Endothelial cell of umbilical vein (primary cell): ENCODE measurements around the gene FOXF1. TPM values are rescaled to one million over a fixed set of nuclear protein-coding genes. Genes with fewer than 3 reads are reported as not detected.

Source experiments
- BruUV-seq: library from RNA; stranded (reverse); fragments of 400-500 nt; replicated peaks from 2 replicates; lab custom pipeline; 2021; lab: Mats Ljungman, UMichigan
- CTCF ChIA-PET: fragments of 300-600, 350-600 bp; sonication (Branson Sonifier 250); formaldehyde crosslinking; loops from one replicate; lab custom pipeline; 2021; ENCODE audit warnings: antibody characterized with exemption, inconsistent platforms; lab: Charles Lee
- POLR2A ChIA-PET: fragments of 300-600, 350-600 bp; sonication (Branson Sonifier 250); formaldehyde crosslinking; loops from one replicate; lab custom pipeline; 2021; ENCODE audit warnings: antibody characterized with exemption, inconsistent platforms; lab: Charles Lee
- DNase-seq: peaks from one replicate; pipeline ENCODE4 v3.0.0-alpha.2; 2011; ENCODE audit warnings: low read depth, low spot score
- FAIRE-seq: peaks from 2 replicates; lab custom pipeline; 2011; peaks lifted over from hg19 to GRCh38; lab: Jason Lieb, UNC
- H2AFZ ChIP-seq: 2 replicates; pipeline ENCODE4 v1.6.0; 2012; ENCODE audit warnings: low read depth, low read length, control low read depth, inconsistent platforms
- H3K27ac ChIP-seq: 2 replicates; pipeline ENCODE4 v1.5.1; 2011; ENCODE audit warnings: low read depth, mild to moderate bottlenecking, control low read depth, low read length, moderate library complexity; ENCODE audit not compliant: insufficient read depth
- H3K27me3 ChIP-seq, 2 experiments: 2 replicates each; pipeline versions ENCODE4 v1.6.0 to v1.6.1; 2011; ENCODE audit warnings: low read length in 2 of 2, mixed read lengths in 1 of 2; ENCODE audit not compliant: control insufficient read depth in 2 of 2, insufficient read depth in 2 of 2
- H3K36me3 ChIP-seq, 2 experiments: 2 replicates in 1 of 2; 3 replicates in 1 of 2; pipeline ENCODE4 v1.5.1; 2011; ENCODE audit warnings: low read length in 2 of 2, mild to moderate bottlenecking in 1 of 2, moderate library complexity in 1 of 2; ENCODE audit not compliant: control insufficient read depth in 2 of 2, insufficient read depth in 2 of 2; ENCODE audit errors: extremely low read depth in 1 of 2
- H3K4me1 ChIP-seq: 3 replicates; pipeline ENCODE4 v1.5.1; 2011; ENCODE audit warnings: mild to moderate bottlenecking, low read length; ENCODE audit not compliant: control insufficient read depth, insufficient read depth; ENCODE audit errors: extremely low read depth
- H3K4me2 ChIP-seq: 2 replicates; pipeline ENCODE4 v1.6.1; 2011; ENCODE audit warnings: low read length, control low read depth, mixed read lengths; ENCODE audit not compliant: insufficient read depth
- H3K4me3 ChIP-seq, 3 experiments: fragments of 200-600 bp in 1 of 3; sonication (generic), shearing (Covaris generic) in 1 of 3; replicated peaks in 1 of 3; 2 replicates each; pipeline ENCODE4 v1.5.1; 2011 to 2016; ENCODE audit warnings: control low read depth in 3 of 3, low read length in 3 of 3, mild to moderate bottlenecking in 2 of 3, inconsistent platforms in 1 of 3, low read depth in 1 of 3, moderate library complexity in 1 of 3; ENCODE audit not compliant: insufficient read depth in 1 of 3
- H3K79me2 ChIP-seq: 2 replicates; pipeline ENCODE4 v1.6.0; 2012; ENCODE audit warnings: low read length, inconsistent platforms; ENCODE audit not compliant: control insufficient read depth, insufficient read depth
- H3K9ac ChIP-seq: replicated peaks from 2 replicates; pipeline ENCODE3; 2011; ENCODE audit warnings: low read length, control low read depth; ENCODE audit not compliant: insufficient read depth; ENCODE audit errors: extremely low read depth
- H3K9me1 ChIP-seq: replicated peaks from 3 replicates; pipeline ENCODE4 v1.6.0; 2011; ENCODE audit warnings: mild to moderate bottlenecking, low read length; ENCODE audit not compliant: control insufficient read depth, insufficient read depth; ENCODE audit errors: extremely low read depth
- H3K9me3 ChIP-seq: replicated peaks from 2 replicates; pipeline ENCODE4 v1.5.1; 2012; ENCODE audit warnings: low read length, inconsistent platforms; ENCODE audit not compliant: control insufficient read depth, insufficient read depth
- H4K20me1 ChIP-seq: replicated peaks from 2 replicates; pipeline ENCODE3; 2011; ENCODE audit warnings: mild to moderate bottlenecking, low read length; ENCODE audit not compliant: control insufficient read depth, insufficient read depth; ENCODE audit errors: extremely low read depth
- CTCF ChIP-seq, 2 donors: IDR thresholded peaks; 1 replicate in 1 of 2; 2 replicates in 1 of 2; pipeline ENCODE4 v1.5.1; 2011; ENCODE audit warnings: low read length in 2 of 2, mild to moderate bottlenecking in 2 of 2, moderate library complexity in 2 of 2, control low read depth in 1 of 2, inconsistent platforms in 1 of 2, low read depth in 1 of 2; ENCODE audit not compliant: insufficient read depth in 1 of 2; ENCODE audit errors: extremely low read depth in 1 of 2
- EZH2 ChIP-seq: IDR thresholded peaks from 2 replicates; pipeline ENCODE4 v1.6.1; 2012; ENCODE audit warnings: borderline replicate concordance, low read depth, mild to moderate bottlenecking, moderate library complexity, low read length, inconsistent platforms; ENCODE audit not compliant: severe bottlenecking
- FOS ChIP-seq: IDR thresholded peaks from 2 replicates; pipeline ENCODE4 v1.6.1; 2011; ENCODE audit warnings: mild to moderate bottlenecking, low read length, moderate library complexity, borderline replicate concordance; ENCODE audit not compliant: insufficient read depth
- GATA2 ChIP-seq: IDR thresholded peaks from 2 replicates; pipeline ENCODE4 v1.7.0; 2011; ENCODE audit warnings: low read depth, mild to moderate bottlenecking, moderate library complexity, mixed read lengths, low read length; ENCODE audit not compliant: insufficient read length, insufficient read depth
- JUN ChIP-seq: IDR thresholded peaks from 2 replicates; pipeline ENCODE4 v1.6.1; 2011; ENCODE audit warnings: borderline replicate concordance, low read depth; ENCODE audit not compliant: insufficient read length, insufficient read depth
- MAX ChIP-seq: IDR thresholded peaks from 2 replicates; pipeline ENCODE4 v1.6.1; 2011; ENCODE audit not compliant: insufficient read depth, insufficient read length
- MYC ChIP-seq: IDR thresholded peaks from one replicate; pipeline ENCODE4 v1.6.1; 2011; ENCODE audit warnings: mild to moderate bottlenecking, low read depth, low read length
- POLR2A ChIP-seq: IDR thresholded peaks from 2 replicates; pipeline ENCODE4 v1.6.1; 2012; ENCODE audit warnings: low read depth, mild to moderate bottlenecking, control low read depth, low read length
- POLR2AphosphoS5 ChIP-seq: IDR thresholded peaks from 2 replicates; pipeline ENCODE4 v1.6.1; 2012; ENCODE audit warnings: low read depth, mild to moderate bottlenecking, control low read depth, low read length, moderate library complexity; ENCODE audit not compliant: insufficient read depth
- dilution Hi-C: fragments of 300-500 bp; cut with MboI; formaldehyde crosslinking; loops from one replicate; pipeline ENCODE4 v1.15.0; 2019; ENCODE audit warnings: low sequenced_read_pairs; ENCODE audit not compliant: extremely low pct_ligation_motif_present
- intact Hi-C: fragments of 100-400 bp; cut with micrococcal nuclease; formaldehyde crosslinking; loops from one replicate; pipeline ENCODE4 v1.10.0; 2022
- polyA plus RNA-seq, 4 experiments: library from polyadenylated mRNA; depleted of rRNA in 3 of 4; stranded (reverse) in 3 of 4; unstranded in 1 of 4; fragments of >200 nt; gene quantifications; 2 replicates each; pipeline versions ENCODE4 v1.2.1 to v1.2.3, GENCODE V29; 2011 to 2012; ENCODE audit warnings: missing spikeins in 1 of 4
- total RNA-seq: library from RNA; stranded (reverse); gene quantifications from 2 replicates; pipeline ENCODE4 v1.2.3, GENCODE V29; 2021

Gene FOXF1
- total and polyA plus RNA-seq, 2 donors (not counting 3 experiments of a cell fraction or from before 2014, with no cell fraction given), result 1.0 to 1.1 TPM

DNA sequence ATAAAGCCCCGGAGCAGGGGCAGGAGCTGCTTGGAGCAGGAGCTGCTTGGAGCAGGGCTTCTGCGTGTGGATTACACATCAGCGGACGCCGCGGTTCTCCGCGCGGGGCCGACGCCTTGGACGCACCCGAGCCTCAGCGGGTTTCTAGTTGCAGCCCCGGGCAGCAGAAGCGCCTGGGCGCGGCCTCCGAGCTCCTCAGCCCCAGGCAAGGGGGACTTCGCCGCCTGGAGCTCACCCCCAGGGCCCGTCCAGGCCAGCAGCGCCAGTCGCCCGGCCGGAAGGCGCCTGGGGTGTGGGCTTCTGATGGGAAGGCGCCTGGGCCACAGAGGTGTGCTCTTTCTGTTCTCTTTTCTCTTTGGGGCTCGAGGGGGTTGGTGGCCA lies 6.3 kb downstream of the FOXF1 start:
- Histone ChIP-seq H3K27me3 (peaks cover 27 to 50% of the 10 kb centered on the region in 2 experiments), H3K9me1 (no peaks in the 10 kb centered on the region), H3K27ac (no peak overlapping the region), H3K4me2 (no peak overlapping the region), H3K9me3 (no peaks in the 10 kb centered on the region), H3K9ac (no peak overlapping the region), H4K20me1 (no peaks in the 10 kb centered on the region), H3K79me2 (no peaks in the 10 kb centered on the region), H2AFZ (no peak overlapping the region), H3K4me1 (peaks cover 5% of the 10 kb centered on the region), H3K4me3 (no peak overlapping the region), H3K36me3 (no peaks in the 10 kb centered on the region)
- FAIRE-seq (no peak), DNase-seq (no peak)
- ChIA-PET CTCF (interaction anchor here (1.0 to 7.0 kb wide), 19 partner anchors 10 to 697 kb away, joined by 3 to 471 read pairs (median 10); no protein-coding TSS in a partner anchor), POLR2A (no interaction called here)
- TF ChIP-seq MAX (no peak), EZH2 (peak; percentile 25), FOS (no peak)
- dilution Hi-C loops, result loop anchor here (10.0 kb wide), 1 partner anchor 432 kb away; no protein-coding TSS in a partner anchor
- no TSS peak for BruUV-seq
- intact Hi-C loops, result loop anchor here (1.0 kb wide), 2 partner anchors 175 to 695 kb away; no protein-coding TSS in a partner anchor

DNA sequence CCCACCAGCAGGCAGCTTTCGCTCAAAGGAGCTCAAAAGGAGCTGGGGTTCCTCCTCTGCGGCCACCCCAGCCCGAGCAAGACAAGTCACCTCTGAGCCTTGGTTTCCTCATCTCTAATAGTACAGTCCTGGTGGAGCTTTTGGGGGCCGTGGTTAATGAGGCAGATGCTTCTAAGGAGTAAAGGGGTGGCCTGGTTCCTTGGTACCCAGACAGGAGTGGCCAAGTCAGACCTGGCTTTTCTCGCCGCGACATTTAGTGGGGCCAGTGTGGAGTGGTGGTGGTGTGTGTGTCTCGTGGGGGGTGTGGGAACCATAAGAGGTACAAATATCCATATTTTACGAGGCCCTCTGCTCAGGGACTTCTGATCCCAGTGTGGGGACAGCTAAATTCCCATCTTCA lies 6.7 kb downstream of the FOXF1 start:
- no peaks in the 10 kb centered on the region for H3K9me3 ChIP-seq
- ChIA-PET POLR2A (interaction anchor here (1.3 kb wide), 1 partner anchor 264 kb away, joined by 5 read pairs; no protein-coding TSS in a partner anchor), CTCF (interaction anchor here (0.6 to 7.0 kb wide), 42 partner anchors 9 to 698 kb away, joined by 3 to 471 read pairs (median 5); no protein-coding TSS in a partner anchor)
- H3K4me2 ChIP-seq, result no peak overlapping the region
- dilution Hi-C loops, result loop anchor here (10.0 kb wide), 1 partner anchor 432 kb away; no protein-coding TSS in a partner anchor
- BruUV-seq, result no TSS peak
- DNase-seq, result no peak
- no peak overlapping the region for H3K27ac ChIP-seq
- intact Hi-C loops, result loop anchor here (1.0 kb wide), 2 partner anchors 176 to 696 kb away; no protein-coding TSS in a partner anchor
- no peaks in the 10 kb centered on the region for H3K79me2 ChIP-seq
- H4K20me1 ChIP-seq, result no peaks in the 10 kb centered on the region
- no peak overlapping the region for H3K9ac ChIP-seq
- no peak for FAIRE-seq
- peaks cover 27 to 47% of the 10 kb centered on the region in 2 experiments for H3K27me3 ChIP-seq
- H3K9me1 ChIP-seq, result no peaks in the 10 kb centered on the region
- H2AFZ ChIP-seq, result no peak overlapping the region
- peaks cover 5% of the 10 kb centered on the region for H3K4me1 ChIP-seq
- no peak overlapping the region for H3K4me3 ChIP-seq
- no peaks in the 10 kb centered on the region for H3K36me3 ChIP-seq
- TF ChIP-seq POLR2A, result no peak
- no peak for TF ChIP-seq GATA2
- TF ChIP-seq JUN, result no peak
- no peak for TF ChIP-seq FOS
- no peak for TF ChIP-seq CTCF (IDR thresholded peaks at IDR 0.05; ENCODE audit: extremely low read depth in 1 of 2, insufficient read depth in 1 of 2, low read depth in 1 of 2, low read length in 2 of 2)
- no peak for TF ChIP-seq MYC
- TF ChIP-seq EZH2, result no peak
- TF ChIP-seq POLR2AphosphoS5, result no peak
- no peak for TF ChIP-seq MAX
